ENCODE measurements around the gene LRRC47. TPM values are rescaled to one million over a fixed set of nuclear protein-coding genes. Genes with fewer than 3 reads are reported as not detected.

LRRC47 gene
- total and polyA plus RNA-seq, 2 of the 8 experiments (the other 6 are each of a cell fraction or from before 2014, with no cell fraction given), result 38.3 to 82.4 TPM

DNA sequence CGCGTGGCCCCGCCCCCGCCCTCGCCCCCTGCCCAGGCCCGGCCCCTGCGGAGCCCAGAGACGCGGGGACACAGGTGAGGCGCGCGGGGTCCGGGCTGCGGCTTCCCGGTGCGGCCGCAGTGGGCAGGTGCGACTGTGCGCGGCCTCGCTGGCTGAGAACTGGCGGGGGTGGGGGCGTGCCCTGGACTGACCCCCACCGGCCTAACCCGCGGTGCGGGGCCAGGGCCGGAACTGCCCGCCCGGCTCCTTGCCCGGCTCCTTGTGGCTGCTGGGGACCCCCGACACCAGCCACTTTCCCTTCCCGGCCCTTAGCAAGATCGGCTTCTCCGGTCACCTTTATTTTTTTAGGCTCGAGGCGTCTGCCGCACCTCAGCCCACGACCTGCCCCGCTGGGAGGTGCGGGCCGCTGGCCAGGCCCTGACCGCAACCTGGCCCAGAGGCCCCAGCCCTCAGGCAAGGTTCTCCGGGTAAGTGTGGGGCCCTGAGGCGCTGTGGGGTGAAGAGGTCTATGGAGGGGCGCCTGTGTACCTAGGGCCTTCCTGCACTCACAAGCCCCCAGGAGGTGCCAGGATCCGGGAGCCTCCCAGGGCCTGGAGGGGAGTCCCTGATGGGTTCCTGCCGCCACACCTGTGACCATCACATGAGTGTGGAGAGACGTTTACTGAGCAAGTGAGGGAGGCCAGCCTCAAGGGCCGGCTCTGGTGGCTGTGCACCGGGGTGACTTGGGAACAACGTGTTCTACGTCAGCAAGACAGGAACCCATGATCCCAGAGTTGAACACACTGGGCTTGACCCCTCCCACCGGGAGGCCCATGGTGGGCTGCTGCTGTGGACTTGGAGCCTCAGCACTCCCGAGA, 23.4 kb downstream of the LRRC47 start, which contains the start of gene SMIM1:
Gene SMIM1, plus strand, starts transcription at position 35 of the 857 bp plus-strand sequence. CDS start 2,625 bp downstream, outside the sequence.
- H3K18ac ChIP-seq (ENCODE audit: extremely low read depth, low read length), result peak within 1 kb of the TSS; percentile 32
- peak within 1 kb of the TSS in 2 of 4 experiments; percentile 23 to 29; a peak in 3 of 7 replicates for H3K9ac ChIP-seq (replicated peaks in 1 of 4; ENCODE audit: extremely low read depth in 1 of 4, low read depth in 3 of 4, low read length in 3 of 4)
- 42% methylated on average over 31 of the region's 55 CpGs; no CpG with 5 or more reads in 1 of the 2 experiments for WGBS, 2 experiments (ENCODE audit: extremely low coverage in 1 of 2, insufficient coverage in 1 of 2, insufficient read length in 1 of 2, insufficient replicate concordance in 2 of 2, low coverage in 1 of 2, low lambda C conversion rate in 2 of 2, missing lambda C conversion rate in 1 of 2)
- peaks cover 11% of the 10 kb centered on the region; the same call in 1 of the 2 replicates for H3K23me2 ChIP-seq (ENCODE audit: low read depth, low read length)
- peak within 1 kb of the TSS; percentile 58 for H4K8ac ChIP-seq (ENCODE audit: extremely low read depth, insufficient read depth, low read length)
- 0 out of 2 replicates have a peak within 1 kb of the TSS, but pooled peaks have one; percentile 9 for H2BK12ac ChIP-seq (ENCODE audit: low read depth, low read length)
- H3K23ac ChIP-seq (ENCODE audit: insufficient read length), result no peak within 1 kb of the TSS
- POLR2A ChIA-PET (ENCODE audit: partially characterized antibody), result interaction anchor here (1.2 kb wide), 1 partner anchor 15 kb away, joined by 4 read pairs; no protein-coding TSS in a partner anchor
- H3K14ac ChIP-seq (ENCODE audit: insufficient read length), result no peak within 1 kb of the TSS
- H4K20me1 ChIP-seq (replicated peaks in 1 of 2; ENCODE audit: control insufficient read depth in 1 of 2, insufficient read depth in 2 of 2, low read length in 2 of 2), result peaks cover 2 to 9% of the 10 kb centered on the region in 2 experiments
- no peak within 1 kb of the TSS for H3K27ac ChIP-seq (ENCODE audit: low read depth, low read length)
- peak within 1 kb of the TSS; percentile 39; the same call in 1 of the 2 replicates for H2AK5ac ChIP-seq (ENCODE audit: low read depth, low read length)
- H3K79me1 ChIP-seq (ENCODE audit: low read depth, low read length), result no peaks in the 10 kb centered on the region; the same call in 1 of the 2 replicates
- H3K4me3 ChIP-seq (ENCODE audit: extremely low read depth in 1 of 4, insufficient read depth in 2 of 4, low read depth in 3 of 4, low read length in 4 of 4), result peak within 1 kb of the TSS; percentile 52 to 81 (median 56)
- no peak within 1 kb of the TSS; the same call in 1 of the 2 replicates for H2BK5ac ChIP-seq (ENCODE audit: low read depth, low read length)
- no peaks in the 10 kb centered on the region for H3K27me3 ChIP-seq (replicated peaks in 1 of 4; ENCODE audit: control insufficient read depth in 3 of 4, extremely low read depth in 1 of 4, insufficient read depth in 3 of 4, low read length in 3 of 4)
- CTCF ChIA-PET (ENCODE audit: partially characterized antibody), result interaction anchor here (1.1 to 2.5 kb wide), 4 partner anchors 12 to 77 kb away, joined by 3 to 8 read pairs (median 6); partner anchors contain the start of gene LRRC47
- H3K36me3 ChIP-seq (ENCODE audit: control insufficient read depth in 2 of 4, insufficient read depth in 4 of 4, low read length in 3 of 4), result no peaks in the 10 kb centered on the region
- FAIRE-seq, result no peak
- peak within 1 kb of the TSS; percentile 59 for H3K56ac ChIP-seq (replicated peaks; ENCODE audit: insufficient read length, low read depth, low read length)
- peak within 1 kb of the TSS; percentile 29 for H4K5ac ChIP-seq (ENCODE audit: insufficient read length, low read depth, low read length)
- H4K91ac ChIP-seq (replicated peaks; ENCODE audit: insufficient read length, low read length), result no peak within 1 kb of the TSS
- peak within 1 kb of the TSS; percentile 76 to 95 for H3K4me2 ChIP-seq (ENCODE audit: insufficient read depth in 1 of 2, low read depth in 2 of 2, low read length in 2 of 2)
- peak within 1 kb of the TSS; percentile 66; the same call in 1 of the 2 replicates for H2AFZ ChIP-seq (ENCODE audit: low read length)
- H2BK20ac ChIP-seq (ENCODE audit: low read length), result no peak within 1 kb of the TSS
- no peaks in the 10 kb centered on the region for H3K9me3 ChIP-seq (ENCODE audit: insufficient read depth in 2 of 2, low read depth in 1 of 2, low read length in 1 of 2)
- H3K4me1 ChIP-seq (replicated peaks in 1 of 4; ENCODE audit: control insufficient read depth in 3 of 4, insufficient read depth in 4 of 4, low read length in 3 of 4), result peaks cover 0 to 35% (median 13%) of the 10 kb centered on the region in 4 experiments; a peak in 6 of 7 replicates
- H2BK15ac ChIP-seq (ENCODE audit: low read length), result peak within 1 kb of the TSS; percentile 72; the same call in 1 of the 2 replicates
- no peak within 1 kb of the TSS for H2BK120ac ChIP-seq (replicated peaks; ENCODE audit: low read depth, low read length)
- no peaks in the 10 kb centered on the region for H3K79me2 ChIP-seq (ENCODE audit: control insufficient read depth in 1 of 2, insufficient read depth in 2 of 2, low read length in 2 of 2)
- DNase-seq (ENCODE audit: low read depth in 1 of 2, low spot score in 2 of 2), result no peak
- peak within 1 kb of the TSS; percentile 72 for H3K4ac ChIP-seq (replicated peaks; ENCODE audit: insufficient read length, low read depth, low read length)
- TF ChIP-seq GTF2F1 (IDR thresholded peaks at IDR 0.05; ENCODE audit: borderline replicate concordance, low read depth, low read length) (no peak), POLR2A (IDR thresholded peaks at IDR 0.05; ENCODE audit: control extremely low read depth in 1 of 2, low read depth in 2 of 2, low read length in 2 of 2) (no peak), KDM4A (IDR thresholded peaks at IDR 0.05; ENCODE audit: low read depth, low read length, severe bottlenecking) (peak; percentile 68), EGR1 (IDR thresholded peaks at IDR 0.05; ENCODE audit: borderline replicate concordance, low read depth, low read length) (no peak), SP1 (IDR thresholded peaks at IDR 0.05; ENCODE audit: low read depth, low read length) (no peak), YY1 (IDR thresholded peaks at IDR 0.05; ENCODE audit: low read depth, low read length) (no peak), CBX8 (IDR thresholded peaks at IDR 0.05; ENCODE audit: borderline replicate concordance, low read depth, low read length) (no peak), PHF8 (conservative IDR thresholded peaks at IDR 0.05; ENCODE audit: low read depth, low read length) (peak; percentile 2; the same call in 1 of the 2 replicates)

Data from H1 (cell line).